B cell (primary cell): ENCODE data around the gene SWSAP1. TPM values are rescaled to one million over a fixed set of nuclear protein-coding genes. Genes with fewer than 3 reads are reported as not detected.

Source experiments
- ATAC-seq: fragments of 200-7000 bp; cut with Tn5 transposase; one replicate; pipeline ENCODE4 v1.10.0; 2021; ENCODE audit warnings: low read depth, mild to moderate bottlenecking, moderate number of reproducible peaks, moderate library complexity
- CTCF ChIA-PET: fragments of 350-600 bp; sonication (Branson Sonifier 250); formaldehyde crosslinking; loops from one replicate; lab custom pipeline; 2021; ENCODE audit warnings: antibody characterized with exemption, inconsistent platforms; lab: Charles Lee
- POLR2A ChIA-PET: fragments of 350-600 bp; sonication (Branson Sonifier 250); formaldehyde crosslinking; loops from one replicate; lab custom pipeline; 2021; ENCODE audit warnings: antibody characterized with exemption; lab: Charles Lee
- DNase-seq: peaks from one replicate; pipeline ENCODE4 v3.0.0; 2013
- H2AFZ ChIP-seq: 2 replicates; pipeline ENCODE4 v1.6.1; 2012; ENCODE audit warnings: mild to moderate bottlenecking, low read depth, low read length; ENCODE audit not compliant: insufficient read depth, poor library complexity, severe bottlenecking
- H3K27ac ChIP-seq, 2 donors: 1 replicate in 1 of 2; 2 replicates in 1 of 2; pipeline ENCODE4 v1.5.1; 2012 to 2013; ENCODE audit warnings: low read length in 2 of 2, mild to moderate bottlenecking in 2 of 2, moderate library complexity in 1 of 2
- H3K27me3 ChIP-seq, 4 experiments: fragments of 200-600 bp in 1 of 4; sonication (generic) in 1 of 4; replicated peaks in 1 of 4; 1 replicate in 2 of 4; 2 replicates in 2 of 4; pipeline versions ENCODE4 v1.6.1 to v1.7.0; 2013 to 2016; ENCODE audit warnings: low read length in 3 of 4, mild to moderate bottlenecking in 2 of 4, mixed read lengths in 1 of 4, moderate library complexity in 1 of 4; ENCODE audit not compliant: insufficient read depth in 4 of 4, control insufficient read depth in 3 of 4; ENCODE audit errors: control extremely low read depth in 1 of 4
- H3K36me3 ChIP-seq, 2 experiments: replicated peaks in 1 of 2; 1 replicate in 1 of 2; 2 replicates in 1 of 2; pipeline versions ENCODE4 v1.6.1 to v1.7.1; 2013; ENCODE audit warnings: low read length in 1 of 2; ENCODE audit not compliant: insufficient read depth in 2 of 2, control insufficient read depth in 1 of 2; ENCODE audit errors: control extremely low read depth in 1 of 2, extremely low read depth in 1 of 2
- H3K4me1 ChIP-seq, 2 donors: fragments of 200-600 bp in 1 of 2; sonication (generic) in 1 of 2; 1 replicate in 1 of 2; 2 replicates in 1 of 2; pipeline versions ENCODE4 v1.5.1 to v1.6.1; 2013 to 2017; ENCODE audit warnings: low read length in 2 of 2; ENCODE audit not compliant: control insufficient read depth in 2 of 2, insufficient read depth in 2 of 2
- H3K4me2 ChIP-seq: replicated peaks from 2 replicates; pipeline ENCODE3; 2012; ENCODE audit warnings: mild to moderate bottlenecking, low read depth, low read length; ENCODE audit not compliant: poor library complexity, severe bottlenecking
- H3K4me3 ChIP-seq, 5 experiments: fragments of 200-600 bp in 1 of 5; sonication (generic) in 1 of 5; 1 replicate in 3 of 5; 2 replicates in 2 of 5; pipeline versions ENCODE4 v1.5.1 to v1.7.0; 2011 to 2016; ENCODE audit warnings: low read length in 4 of 5, mild to moderate bottlenecking in 4 of 5, low read depth in 2 of 5, control low read depth in 1 of 5, moderate library complexity in 1 of 5; ENCODE audit not compliant: insufficient read depth in 1 of 5; ENCODE audit errors: control extremely low read depth in 1 of 5, extremely low read depth in 1 of 5
- H3K79me2 ChIP-seq: fragments of 200-600 bp; sonication (generic); one replicate; pipeline ENCODE4 v1.6.0; 2016; ENCODE audit warnings: low read length; ENCODE audit not compliant: control insufficient read depth, insufficient read depth
- H3K9ac ChIP-seq: fragments of 200-600 bp; sonication (generic); 2 replicates; pipeline ENCODE4 v1.6.1; 2017; ENCODE audit warnings: mild to moderate bottlenecking, low read length, moderate library complexity
- H3K9me3 ChIP-seq, 3 donors: one replicate each; pipeline versions ENCODE4 v1.6.1 to v1.7.1; 2013; ENCODE audit warnings: low read length in 2 of 3; ENCODE audit not compliant: control insufficient read depth in 2 of 3, insufficient read depth in 1 of 3; ENCODE audit errors: control extremely low read depth in 1 of 3
- H4K20me1 ChIP-seq: 2 replicates; pipeline ENCODE4 v1.6.0; 2012; ENCODE audit warnings: mild to moderate bottlenecking, low read length; ENCODE audit not compliant: insufficient read depth, control insufficient read depth, poor library complexity, severe bottlenecking
- H3K27ac Mint-ChIP-seq: one replicate; pipeline ENCODE4 v1.8.0; 2021; ENCODE audit warnings: mixed read lengths
- H3K27me3 Mint-ChIP-seq: one replicate; pipeline ENCODE4 v1.8.0; 2021; ENCODE audit warnings: mixed read lengths
- H3K4me1 Mint-ChIP-seq: one replicate; pipeline ENCODE4 v1.8.0; 2021; ENCODE audit warnings: mixed read lengths
- H3K4me3 Mint-ChIP-seq: one replicate; pipeline ENCODE4 v1.8.0; 2021; ENCODE audit warnings: mixed read lengths
- H3K9me3 Mint-ChIP-seq: one replicate; pipeline ENCODE4 v1.8.0; 2022; ENCODE audit warnings: mixed read lengths; ENCODE audit not compliant: insufficient read depth
- EZH2 ChIP-seq: IDR thresholded peaks from 2 replicates; pipeline ENCODE4 v1.6.1; 2012; ENCODE audit warnings: borderline replicate concordance, low read depth, mild to moderate bottlenecking, moderate library complexity, low read length; ENCODE audit not compliant: insufficient read depth, poor library complexity, severe bottlenecking
- WGBS: methylation state at CpG from one replicate; pipeline ENCODE4 v1.1.5; 2013; ENCODE audit warnings: missing lambda C conversion rate; ENCODE audit not compliant: insufficient coverage; 5-methylcytosine and 5-hydroxymethylcytosine counted together
- intact Hi-C: fragments of 100-400 bp; cut with micrococcal nuclease; formaldehyde crosslinking; loops from one replicate; pipeline ENCODE4 v1.10.0; 2022
- polyA plus RNA-seq: library from polyadenylated mRNA; depleted of rRNA; stranded (reverse); fragments of >200 nt; gene quantifications from 2 replicates; pipeline ENCODE4 v1.2.3, GENCODE V29; 2012
- total RNA-seq, 2 donors: library from RNA; stranded (reverse); fragments of 120-200 nt in 1 of 2; gene quantifications; 1 replicate in 1 of 2; 2 replicates in 1 of 2; pipeline versions ENCODE4 v1.2.3 to v1.2.4, GENCODE V29; 2013 to 2022
- TF ChIP-seq, protein P1 (sequence below): fragments of 200-600 bp; IDR thresholded peaks from one replicate; pipeline ENCODE4 v1.8.0; 2022; ENCODE audit warnings: antibody characterized with exemption, mild to moderate bottlenecking

The SWSAP1 gene
- total and polyA plus RNA-seq, 2 donors (not counting 1 experiment from before 2014, with no cell fraction given) = 5.0 to 7.6 TPM

DNA sequence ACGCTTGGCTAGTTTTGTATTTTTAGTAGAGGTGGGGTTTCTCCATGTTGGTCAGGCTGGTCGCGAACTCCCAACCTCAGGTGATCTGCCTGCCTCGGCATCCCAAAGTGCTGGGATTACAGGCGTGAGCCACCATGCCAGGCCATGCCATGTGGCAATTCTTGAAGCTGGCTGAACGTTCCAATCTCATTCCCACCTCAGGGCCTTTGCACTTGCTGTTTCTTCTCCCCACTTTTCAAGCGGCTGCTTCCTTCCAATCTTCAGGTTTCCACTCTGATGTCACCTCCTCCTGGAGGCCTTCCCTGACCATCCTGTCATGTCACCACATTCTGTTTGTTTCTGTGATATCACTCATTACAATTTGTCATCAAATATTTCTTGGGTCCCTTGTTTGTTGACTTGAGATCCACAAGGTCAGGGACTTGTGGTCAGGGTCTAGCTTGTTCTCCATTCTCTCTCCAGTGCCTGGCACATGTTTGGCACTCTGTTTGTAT is 5.4 kb downstream of the SWSAP1 start:
- Histone ChIP-seq H4K20me1 (no peaks in the 10 kb centered on the region), H3K9ac (peak overlapping the region; percentile 68), H3K4me1 (peaks cover 52 to 64% of the 10 kb centered on the region in 2 donors), H3K36me3 (no peaks in the 10 kb centered on the region), H3K79me2 (peaks cover 16% of the 10 kb centered on the region), H3K4me3 (no peak overlapping the region), H3K27me3 (peaks cover 0 to 6% (median 2%) of the 10 kb centered on the region in 4 experiments), H2AFZ (peak overlapping the region; percentile 81), H3K27ac (peak overlapping the region; percentile 87 to 93), H3K4me2 (peak overlapping the region; percentile 91), H3K9me3 (peaks cover 0 to 11% (median 0%) of the 10 kb centered on the region in 3 donors)
- TF ChIP-seq EZH2 = no peak
- TF ChIP-seq, protein P1, sequence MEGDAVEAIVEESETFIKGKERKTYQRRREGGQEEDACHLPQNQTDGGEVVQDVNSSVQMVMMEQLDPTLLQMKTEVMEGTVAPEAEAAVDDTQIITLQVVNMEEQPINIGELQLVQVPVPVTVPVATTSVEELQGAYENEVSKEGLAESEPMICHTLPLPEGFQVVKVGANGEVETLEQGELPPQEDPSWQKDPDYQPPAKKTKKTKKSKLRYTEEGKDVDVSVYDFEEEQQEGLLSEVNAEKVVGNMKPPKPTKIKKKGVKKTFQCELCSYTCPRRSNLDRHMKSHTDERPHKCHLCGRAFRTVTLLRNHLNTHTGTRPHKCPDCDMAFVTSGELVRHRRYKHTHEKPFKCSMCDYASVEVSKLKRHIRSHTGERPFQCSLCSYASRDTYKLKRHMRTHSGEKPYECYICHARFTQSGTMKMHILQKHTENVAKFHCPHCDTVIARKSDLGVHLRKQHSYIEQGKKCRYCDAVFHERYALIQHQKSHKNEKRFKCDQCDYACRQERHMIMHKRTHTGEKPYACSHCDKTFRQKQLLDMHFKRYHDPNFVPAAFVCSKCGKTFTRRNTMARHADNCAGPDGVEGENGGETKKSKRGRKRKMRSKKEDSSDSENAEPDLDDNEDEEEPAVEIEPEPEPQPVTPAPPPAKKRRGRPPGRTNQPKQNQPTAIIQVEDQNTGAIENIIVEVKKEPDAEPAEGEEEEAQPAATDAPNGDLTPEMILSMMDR = no peak
- ChIA-PET POLR2A (no interaction called here), CTCF (interaction anchor here (0.9 to 4.0 kb wide), 11 partner anchors 31 to 208 kb away, joined by 3 to 41 read pairs (median 14); partner anchors contain the start of genes ODAD3, PRKCSH, RAB3D and RGL3)
- Mint-ChIP-seq H3K4me3 (peak overlapping the region; percentile 94), H3K4me1 (peaks cover 48% of the 10 kb centered on the region), H3K27ac (peak overlapping the region; percentile 95), H3K9me3 (no peaks in the 10 kb centered on the region), H3K27me3 (no peaks in the 10 kb centered on the region)
- ATAC-seq = no peak
- WGBS = 91% methylated on average over 6 of the region's 7 CpGs
- DNase-seq = no peak
- intact Hi-C loops = loop anchor here (2.0 to 10.0 kb wide), 2 partner anchors 85 to 1565 kb away; partner anchors contain the start of gene FBXL12
